NK-92 treated with Interleukin-12 subunit alpha and Interleukin-12 subunit beta, amount 100 ng/mL, for 24 hours (cell line): Measurements from ENCODE around the gene TXNRD2.
"Not testable (repeated sequence)": the region's sequence is repeated elsewhere in the genome, so short reads cannot be mapped to it uniquely, and the experiment has no call there.

ENCODE experiments used
- DNase-seq: peaks from one replicate; lab custom pipeline; 2025; lab: John Stamatoyannopoulos, UW

TXNRD2 gene

GRCh38 chr22:19888131-19888746, 53.4 kb downstream of the TXNRD2 start:
- DNase-seq = no peak

- no peak for DNase-seq
These were observed 54.2 kb downstream of the TXNRD2 start for GRCh38 chr22:19887256-19887985.

- DNase-seq = no peak
These were observed 54.9 kb downstream of the TXNRD2 start for GRCh38 chr22:19886605-19887255.

- no peak for DNase-seq
These were observed 55.6 kb downstream of the TXNRD2 start for GRCh38 chr22:19885841-19886592.

- no peak for DNase-seq
These were observed 56.5 kb downstream of the TXNRD2 start for GRCh38 chr22:19884954-19885751.

- DNase-seq = no peak
These were observed 57.3 kb downstream of the TXNRD2 start for GRCh38 chr22:19884161-19884953.

- DNase-seq = not testable (repeated sequence)
These were observed 58.2 kb downstream of the TXNRD2 start for GRCh38 chr22:19883446-19883845.

- DNase-seq = no peak
These were observed 58.9 kb downstream of the TXNRD2 start for GRCh38 chr22:19882446-19883381.

GRCh38 chr22:19880786-19881569, 60.6 kb downstream of the TXNRD2 start:
- DNase-seq = no peak

- DNase-seq = no peak
These were observed 61.4 kb downstream of the TXNRD2 start for GRCh38 chr22:19879992-19880785.

- no peak for DNase-seq
These were observed 62.0 kb downstream of the TXNRD2 start for GRCh38 chr22:19879643-19879991.

- DNase-seq = no peak
These were observed 62.4 kb downstream of the TXNRD2 start for GRCh38 chr22:19879246-19879570.

GRCh38 chr22:19878461-19879245, 63.0 kb downstream of the TXNRD2 start:
- no peak for DNase-seq

- no peak for DNase-seq
These were observed 63.8 kb downstream of the TXNRD2 start for GRCh38 chr22:19877626-19878339.

GRCh38 chr22:19876941-19877625, 64.5 kb downstream of the TXNRD2 start:
- DNase-seq = no peak

- no peak for DNase-seq
These were observed 65.2 kb downstream of the TXNRD2 start for GRCh38 chr22:19876314-19876940.
